Measurements from ENCODE around the gene MEF2C. TPM values are rescaled to one million over a fixed set of nuclear protein-coding genes. Genes with fewer than 3 reads are reported as not detected.

MEF2C gene
- total and polyA plus RNA-seq, 4 donors, result 2.8 to 15.9 (median 10.1) TPM

GRCh38 chr5:88884608-88884877 is 1.6 kb upstream of the MEF2C start:
- Histone ChIP-seq H3K4me1 (ENCODE audit: control insufficient read depth in 4 of 4, insufficient read depth in 4 of 4, low read length in 3 of 4) (peaks cover 3 to 21% (median 12%) of the 10 kb centered on the region in 4 donors), H3K4me3 (ENCODE audit: low read depth in 1 of 3, low read length in 3 of 3) (peak overlapping the region; percentile 49 to 79 (median 51)), H3K27me3 (ENCODE audit: control insufficient read depth in 4 of 4, insufficient read depth in 4 of 4, low read length in 3 of 4) (peaks cover 0 to 10% (median 0%) of the 10 kb centered on the region in 4 donors), H3K9ac (ENCODE audit: low read depth in 1 of 2, low read length in 2 of 2) (peak overlapping the region in 1 of 2 donors; percentile 45), H3K36me3 (ENCODE audit: control insufficient read depth in 4 of 4, insufficient read depth in 3 of 4, low read depth in 1 of 4, low read length in 3 of 4) (no peaks in the 10 kb centered on the region), H3K27ac (ENCODE audit: low read depth in 1 of 2, low read length in 2 of 2) (peak overlapping the region; percentile 73 to 88), H3K9me3 (ENCODE audit: control insufficient read depth in 4 of 4, low read length in 3 of 4) (no peaks in the 10 kb centered on the region)
- 38% methylated on average over 2 of the region's 2 CpGs for WGBS
- DNase-seq (ENCODE audit: low spot score), result no peak
- TF ChIP-seq YY1 (IDR thresholded peaks at IDR 0.05), result no peak
- TF ChIP-seq TAF1 (conservative IDR thresholded peaks at IDR 0.05), result no peak
- no peak for TF ChIP-seq HNF4A (conservative IDR thresholded peaks at IDR 0.05)
- no peak for TF ChIP-seq ATF3 (IDR thresholded peaks at IDR 0.05)

GRCh38 chr5:88883836-88884607 is 1.0 kb upstream of the MEF2C start:
- Histone ChIP-seq H3K27me3 (ENCODE audit: control insufficient read depth in 4 of 4, insufficient read depth in 4 of 4, low read length in 3 of 4) (peaks cover 0 to 10% (median 0%) of the 10 kb centered on the region in 4 donors), H3K9me3 (ENCODE audit: control insufficient read depth in 4 of 4, low read length in 3 of 4) (no peaks in the 10 kb centered on the region), H3K4me1 (ENCODE audit: control insufficient read depth in 4 of 4, insufficient read depth in 4 of 4, low read length in 3 of 4) (peaks cover 3 to 19% (median 12%) of the 10 kb centered on the region in 4 donors), H3K36me3 (ENCODE audit: control insufficient read depth in 4 of 4, insufficient read depth in 3 of 4, low read depth in 1 of 4, low read length in 3 of 4) (no peaks in the 10 kb centered on the region), H3K9ac (ENCODE audit: low read depth in 1 of 2, low read length in 2 of 2) (peak overlapping the region in 1 of 2 donors; percentile 45), H3K4me3 (ENCODE audit: low read depth in 1 of 3, low read length in 3 of 3) (peak overlapping the region; percentile 49 to 79 (median 51)), H3K27ac (ENCODE audit: low read depth in 1 of 2, low read length in 2 of 2) (peak overlapping the region; percentile 73 to 88)
- peak; percentile 50 for DNase-seq (ENCODE audit: low spot score)
- WGBS, result 3% methylated on average over 46 of the region's 46 CpGs
- TF ChIP-seq FOXA1 (IDR thresholded peaks at IDR 0.05), result no peak
- no peak for TF ChIP-seq FOXA2 (IDR thresholded peaks at IDR 0.05)
- no peak for TF ChIP-seq ZBTB33 (IDR thresholded peaks at IDR 0.05)
- no peak for TF ChIP-seq GABPA (IDR thresholded peaks at IDR 0.05 in 1 of 2, conservative IDR thresholded peaks at IDR 0.05 in 1 of 2)
- no peak for TF ChIP-seq HNF4A (conservative IDR thresholded peaks at IDR 0.05)
- TF ChIP-seq NR2F2 (IDR thresholded peaks at IDR 0.05), result peak; percentile 20
- no peak for TF ChIP-seq TAF1 (conservative IDR thresholded peaks at IDR 0.05)
- TF ChIP-seq YY1 (IDR thresholded peaks at IDR 0.05), result no peak
- TF ChIP-seq RAD21 (IDR thresholded peaks at IDR 0.05), result peak in 1 of 2 donors; percentile 36
- peak; percentile 12 for TF ChIP-seq MAX (IDR thresholded peaks at IDR 0.05)

GRCh38 chr5:88882276-88883038 is 527 bp downstream of the MEF2C start:
- Histone ChIP-seq H3K4me3 (ENCODE audit: low read depth in 1 of 3, low read length in 3 of 3) (peak overlapping the region; percentile 49 to 79 (median 51)), H3K36me3 (ENCODE audit: control insufficient read depth in 4 of 4, insufficient read depth in 3 of 4, low read depth in 1 of 4, low read length in 3 of 4) (no peaks in the 10 kb centered on the region), H3K4me1 (ENCODE audit: control insufficient read depth in 4 of 4, insufficient read depth in 4 of 4, low read length in 3 of 4) (peaks cover 3 to 19% (median 12%) of the 10 kb centered on the region in 4 donors), H3K27me3 (ENCODE audit: control insufficient read depth in 4 of 4, insufficient read depth in 4 of 4, low read length in 3 of 4) (peaks cover 0 to 10% (median 0%) of the 10 kb centered on the region in 4 donors), H3K9me3 (ENCODE audit: control insufficient read depth in 4 of 4, low read length in 3 of 4) (no peaks in the 10 kb centered on the region), H3K27ac (ENCODE audit: low read depth in 1 of 2, low read length in 2 of 2) (peak overlapping the region; percentile 73 to 88), H3K9ac (ENCODE audit: low read depth in 1 of 2, low read length in 2 of 2) (peak overlapping the region; percentile 23 to 80)
- TF ChIP-seq HNF4G (IDR thresholded peaks at IDR 0.05), result no peak
- TF ChIP-seq RAD21 (IDR thresholded peaks at IDR 0.05), result no peak
- no peak for DNase-seq (ENCODE audit: low spot score)
- 7% methylated on average over 15 of the region's 15 CpGs for WGBS
